Body of pancreas (tissue), 4 donors: Measurements from ENCODE around the gene ESPL1. TPM values are rescaled to one million over a fixed set of nuclear protein-coding genes. Genes with fewer than 3 reads are reported as not detected.

ENCODE experiments used
- ATAC-seq: fragments of 150-250 bp; one replicate; pipeline ENCODE4 v1.9.1; 2016
- DNase-seq, 4 donors: peaks; one replicate each; pipeline ENCODE4 v3.0.0-alpha.2; 2019
- H3K27ac ChIP-seq, 4 donors: fragments of 200-600 bp; sonication (generic); 1 replicate in 3 of 4; 2 replicates in 1 of 4; pipeline versions ENCODE4 v1.5.1 to v1.6.1; 2016 to 2019; ENCODE audit warnings: mild to moderate bottlenecking in 1 of 4, mixed read lengths in 1 of 4, moderate library complexity in 1 of 4
- H3K27me3 ChIP-seq, 2 donors: fragments of 200-600 bp; sonication (generic); one replicate each; pipeline ENCODE4 v1.6.0; 2016; ENCODE audit warnings: mild to moderate bottlenecking in 1 of 2
- H3K36me3 ChIP-seq, 2 donors: fragments of 200-600 bp; sonication (generic); replicated peaks in 1 of 2; 2 replicates each; pipeline ENCODE4 v1.5.1; 2016; ENCODE audit warnings: low read depth in 2 of 2; ENCODE audit not compliant: insufficient read depth in 1 of 2
- H3K4me1 ChIP-seq: fragments of 200-600 bp; sonication (generic); one replicate; pipeline ENCODE4 v1.6.0; 2016
- H3K4me3 ChIP-seq, 2 donors: fragments of 200-600 bp; sonication (generic); 1 replicate in 1 of 2; 2 replicates in 1 of 2; pipeline ENCODE4 v1.5.1; 2016 to 2019
- H3K9me3 ChIP-seq, 3 donors: fragments of 200-600 bp; sonication (generic); 1 replicate in 2 of 3; 2 replicates in 1 of 3; pipeline ENCODE4 v1.5.1; 2016
- POLR2A ChIP-seq, 3 donors: fragments of 450-650 bp; IDR thresholded peaks; one replicate each; pipeline ENCODE4 v1.6.1; 2016; ENCODE audit warnings: antibody characterized with exemption in 3 of 3, mild to moderate bottlenecking in 2 of 3
- WGBS, 2 donors: methylation state at CpG; one replicate each; pipeline ENCODE4 v1.1.5; 2017; 5-methylcytosine and 5-hydroxymethylcytosine counted together
- intact Hi-C: fragments of 100-400 bp; cut with DNase I; formaldehyde crosslinking; loops from one replicate; pipeline ENCODE4 v1.15.1; 2023
- total RNA-seq, 2 donors: library from RNA; depleted of rRNA; stranded (reverse); fragments of >200 nt; gene quantifications; one replicate each; pipeline ENCODE4 v1.1.0, GENCODE V29; 2016
- TF ChIP-seq, protein P1 (sequence below), 7 experiments: fragments of 450-650 bp in 4 of 7; fragments of 200-600 bp in 3 of 7; sonication (generic) in 3 of 7; IDR thresholded peaks; one replicate each; pipeline ENCODE4 v1.5.1; 2016 to 2019; ENCODE audit warnings: antibody characterized with exemption in 7 of 7

ESPL1 gene
- total RNA-seq, 2 donors from 2014 or later: not detected

DNA sequence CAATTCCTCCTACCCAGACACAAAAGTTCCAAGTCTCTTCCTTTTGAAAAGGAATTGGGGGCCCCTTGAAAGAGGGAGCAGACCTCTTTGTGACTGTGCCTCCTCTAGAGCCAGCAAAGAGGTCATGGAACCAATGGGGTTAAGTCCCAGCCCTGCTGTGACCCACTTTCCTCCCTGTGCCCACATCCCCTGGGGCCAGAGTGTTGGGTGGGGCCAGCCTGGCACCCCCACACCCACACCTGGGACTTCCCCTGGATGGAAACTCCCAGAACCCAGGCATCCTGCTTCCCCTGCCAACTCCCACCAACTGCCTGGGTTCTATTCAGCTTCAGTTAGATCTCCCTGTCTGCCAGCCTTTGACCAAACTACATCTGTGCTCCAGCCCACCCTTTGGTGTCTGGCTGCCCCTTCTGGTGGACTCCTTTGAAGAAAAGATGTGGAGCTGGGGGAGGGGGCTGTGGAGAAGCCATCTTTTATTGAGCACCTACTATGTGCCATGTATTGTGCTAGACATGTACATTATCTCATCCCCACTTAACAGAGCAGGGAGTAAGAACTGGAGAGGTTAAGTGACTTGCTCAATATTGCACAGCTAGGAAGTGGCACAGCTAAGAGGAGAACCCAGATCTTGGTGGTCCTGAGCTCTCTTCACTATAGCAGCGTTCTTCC is 31.5 kb upstream of the ESPL1 start:
- ATAC-seq (no peak), DNase-seq (no peak)
- no peak for TF ChIP-seq POLR2A (IDR thresholded peaks at IDR 0.05)
- TF ChIP-seq, protein P1, sequence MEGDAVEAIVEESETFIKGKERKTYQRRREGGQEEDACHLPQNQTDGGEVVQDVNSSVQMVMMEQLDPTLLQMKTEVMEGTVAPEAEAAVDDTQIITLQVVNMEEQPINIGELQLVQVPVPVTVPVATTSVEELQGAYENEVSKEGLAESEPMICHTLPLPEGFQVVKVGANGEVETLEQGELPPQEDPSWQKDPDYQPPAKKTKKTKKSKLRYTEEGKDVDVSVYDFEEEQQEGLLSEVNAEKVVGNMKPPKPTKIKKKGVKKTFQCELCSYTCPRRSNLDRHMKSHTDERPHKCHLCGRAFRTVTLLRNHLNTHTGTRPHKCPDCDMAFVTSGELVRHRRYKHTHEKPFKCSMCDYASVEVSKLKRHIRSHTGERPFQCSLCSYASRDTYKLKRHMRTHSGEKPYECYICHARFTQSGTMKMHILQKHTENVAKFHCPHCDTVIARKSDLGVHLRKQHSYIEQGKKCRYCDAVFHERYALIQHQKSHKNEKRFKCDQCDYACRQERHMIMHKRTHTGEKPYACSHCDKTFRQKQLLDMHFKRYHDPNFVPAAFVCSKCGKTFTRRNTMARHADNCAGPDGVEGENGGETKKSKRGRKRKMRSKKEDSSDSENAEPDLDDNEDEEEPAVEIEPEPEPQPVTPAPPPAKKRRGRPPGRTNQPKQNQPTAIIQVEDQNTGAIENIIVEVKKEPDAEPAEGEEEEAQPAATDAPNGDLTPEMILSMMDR (IDR thresholded peaks at IDR 0.05): no peak
- Histone ChIP-seq H3K36me3 (no peaks in the 10 kb centered on the region), H3K27ac (no peak overlapping the region), H3K9me3 (no peaks in the 10 kb centered on the region), H3K4me3 (no peak overlapping the region), H3K4me1 (peaks cover 16% of the 10 kb centered on the region), H3K27me3 (no peaks in the 10 kb centered on the region)
- WGBS, 2 donors: 63 to 79% methylated on average over 1 of the region's 1 CpG
- intact Hi-C loops: no loop called here

DNA sequence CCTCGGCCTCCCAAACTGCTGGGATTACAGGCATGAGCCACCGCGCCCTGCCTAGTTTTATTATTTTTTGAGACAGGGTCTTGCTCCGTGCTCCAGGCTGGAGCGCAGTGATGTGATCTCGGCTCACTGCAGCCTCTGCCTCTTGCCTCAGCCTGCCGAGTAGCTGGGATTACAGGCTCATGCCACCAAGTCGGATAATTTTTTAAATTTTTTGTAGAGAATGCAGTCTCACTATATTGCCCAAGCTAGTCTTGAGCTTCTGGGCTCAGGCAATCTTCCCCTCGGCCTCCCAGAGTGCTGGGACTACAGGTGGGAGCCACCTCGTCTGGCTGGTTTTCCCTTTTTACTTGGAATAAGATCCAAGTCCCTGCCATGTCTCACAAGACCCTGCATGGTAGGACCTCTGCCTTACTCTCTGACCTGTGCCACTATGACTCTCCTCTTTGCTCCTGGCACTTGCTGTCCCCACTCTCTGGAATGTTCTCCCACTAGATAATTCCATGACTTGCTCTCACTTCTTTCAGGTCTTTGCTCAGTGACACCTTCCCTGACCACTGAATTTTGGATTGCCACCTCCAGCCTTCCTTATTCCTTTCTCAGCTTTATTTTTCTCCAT is 28.3 kb upstream of the ESPL1 start:
- ATAC-seq (no peak), DNase-seq (no peak)
- Histone ChIP-seq H3K4me3 (no peak overlapping the region), H3K27ac (no peak overlapping the region), H3K36me3 (no peaks in the 10 kb centered on the region), H3K27me3 (peaks cover 0 to 3% of the 10 kb centered on the region in 2 donors), H3K4me1 (no peaks in the 10 kb centered on the region), H3K9me3 (no peaks in the 10 kb centered on the region)
- 55 to 79% methylated on average over 8 to 10 of the region's 10 CpGs for WGBS, 2 donors
- intact Hi-C loops: no loop called here
- TF ChIP-seq, protein P1 (IDR thresholded peaks at IDR 0.05): no peak
- no peak for TF ChIP-seq POLR2A (IDR thresholded peaks at IDR 0.05)

DNA sequence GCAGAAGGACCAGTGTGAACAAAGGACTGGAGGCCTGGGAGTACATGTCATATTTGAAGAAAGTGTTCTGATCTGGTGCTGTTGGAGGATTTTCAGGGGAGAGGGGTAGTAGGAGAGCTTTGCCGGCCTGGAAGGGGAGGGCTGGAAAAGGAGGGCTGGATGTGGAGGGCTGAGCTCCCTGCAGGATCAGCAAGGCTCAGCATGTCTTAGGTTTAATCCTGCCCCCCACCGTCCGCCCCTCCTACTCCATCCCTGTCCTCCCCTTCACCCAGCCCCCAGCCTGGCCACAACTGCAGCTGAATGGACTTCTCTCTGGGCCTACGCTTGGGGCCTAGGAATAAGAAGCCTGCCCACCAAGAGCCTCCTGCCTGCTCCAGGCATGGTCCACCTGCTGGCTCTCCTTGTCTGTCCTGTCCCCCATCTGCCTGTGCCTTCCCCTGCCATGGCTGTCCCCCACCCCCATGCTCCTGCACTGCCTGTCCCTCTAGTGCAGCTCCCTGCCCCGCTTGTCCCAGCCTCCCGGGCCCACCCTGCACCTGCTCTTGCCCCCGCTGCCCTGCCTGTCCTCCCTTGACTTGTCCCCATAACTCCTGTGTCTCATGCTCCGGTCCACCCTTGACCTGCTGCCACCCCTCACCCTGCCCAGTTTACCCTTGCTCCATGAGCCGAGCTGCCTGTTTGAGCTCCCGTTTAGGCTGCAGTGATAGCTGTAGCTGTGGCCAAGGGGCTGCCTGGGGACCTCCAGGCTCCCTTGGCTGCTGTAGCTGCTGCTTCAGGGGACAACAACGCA is 26.3 kb upstream of the ESPL1 start:
- H3K27ac ChIP-seq: no peak overlapping the region
- no peaks in the 10 kb centered on the region for H3K4me1 ChIP-seq
- TF ChIP-seq, protein P1 (IDR thresholded peaks at IDR 0.05): no peak
- no peak for TF ChIP-seq POLR2A (IDR thresholded peaks at IDR 0.05)
- DNase-seq: no peak
- no peak for ATAC-seq
- no peaks in the 10 kb centered on the region for H3K9me3 ChIP-seq
- H3K36me3 ChIP-seq: no peaks in the 10 kb centered on the region
- WGBS, 2 donors: 60 to 78% methylated on average over 7 to 11 of the region's 11 CpGs
- peaks cover 0 to 3% of the 10 kb centered on the region in 2 donors for H3K27me3 ChIP-seq
- intact Hi-C loops: no loop called here
- no peak overlapping the region for H3K4me3 ChIP-seq

DNA sequence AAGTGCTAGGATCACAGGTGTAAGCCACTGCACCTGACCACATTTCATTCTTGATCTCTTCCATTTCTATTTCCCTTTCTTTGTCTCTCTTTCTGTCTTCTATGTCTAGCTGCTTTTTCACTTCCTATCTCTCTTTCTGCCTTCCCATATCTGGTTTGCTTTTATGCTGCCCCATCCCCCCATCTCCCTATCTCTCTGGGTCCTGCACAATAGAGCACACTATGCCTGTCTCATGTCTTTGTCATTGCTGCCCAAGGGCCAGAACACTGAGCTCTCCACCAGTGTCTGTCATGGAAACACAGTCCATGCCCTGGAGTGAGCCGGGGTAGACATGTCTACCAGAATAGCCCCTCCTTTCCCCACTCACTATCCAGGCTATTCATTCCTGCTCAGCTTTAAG is 23.8 kb upstream of the ESPL1 start:
- TF ChIP-seq POLR2A (IDR thresholded peaks at IDR 0.05): no peak
- TF ChIP-seq, protein P1 (IDR thresholded peaks at IDR 0.05): no peak
- Histone ChIP-seq H3K27me3 (peaks cover 0 to 3% of the 10 kb centered on the region in 2 donors), H3K9me3 (no peaks in the 10 kb centered on the region), H3K36me3 (no peaks in the 10 kb centered on the region), H3K4me1 (no peaks in the 10 kb centered on the region), H3K27ac (no peak overlapping the region), H3K4me3 (no peak overlapping the region)
- intact Hi-C loops: no loop called here
- WGBS, 2 donors: 59 to 64% methylated on average over 1 of the region's 1 CpG
- ATAC-seq (no peak), DNase-seq (no peak)
